GM10266 (cell line): Measurements from ENCODE around the gene SNX22.

Source experiments
- DNase-seq: peaks from one replicate; pipeline ENCODE4 v3.0.0; 2012; ENCODE audit errors: extremely low spot score
- TF ChIP-seq, protein P1 (sequence below): IDR thresholded peaks from 2 replicates; pipeline ENCODE4 v1.5.1; 2012; ENCODE audit warnings: mild to moderate bottlenecking, low read depth; ENCODE audit not compliant: control insufficient read depth, insufficient read depth; ENCODE audit errors: missing control alignments

The SNX22 gene

DNA sequence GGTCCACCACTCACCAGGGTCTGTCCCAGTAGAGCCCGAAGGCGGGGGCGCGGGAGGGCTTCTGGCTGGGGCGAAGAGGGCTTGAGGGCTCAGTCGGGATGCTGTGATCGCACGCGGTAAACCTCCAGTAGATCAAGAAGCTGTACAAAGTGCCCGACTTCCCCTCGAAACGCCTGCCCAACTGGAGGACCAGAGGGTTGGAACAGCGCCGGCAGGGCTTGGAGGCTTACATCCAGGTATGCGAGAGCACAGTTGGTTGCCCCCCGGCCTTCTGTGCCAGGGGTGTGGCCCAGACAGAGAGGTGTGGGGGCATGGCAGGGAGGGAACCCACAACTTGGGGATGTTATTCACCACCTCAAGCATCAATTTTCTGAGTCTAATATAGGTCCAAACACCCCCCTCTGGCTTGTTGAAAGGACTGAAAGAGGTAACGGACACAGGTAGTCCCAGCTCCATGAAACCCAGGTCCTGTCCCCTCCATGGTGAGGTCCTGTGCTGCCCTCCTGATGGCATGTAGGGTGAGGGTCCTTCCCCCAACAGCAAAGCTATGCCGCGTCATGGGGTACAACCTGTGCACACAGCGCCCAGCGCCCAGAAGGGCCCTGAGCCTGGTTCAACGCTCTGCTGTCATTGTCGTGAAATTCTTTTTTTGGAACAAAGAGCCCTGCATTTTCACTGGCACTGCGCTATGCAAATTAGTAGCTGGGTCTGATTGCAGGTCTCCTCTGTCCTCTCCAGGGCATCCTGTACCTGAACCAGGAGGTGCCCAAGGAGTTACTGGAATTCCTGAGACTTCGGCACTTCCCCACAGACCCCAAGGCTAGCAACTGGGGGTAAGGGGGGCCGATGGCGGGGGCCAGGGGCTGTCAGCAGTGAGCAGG, 1.2 kb downstream of the SNX22 start:
- DNase-seq, result peak; percentile 55
- TF ChIP-seq, protein P1, sequence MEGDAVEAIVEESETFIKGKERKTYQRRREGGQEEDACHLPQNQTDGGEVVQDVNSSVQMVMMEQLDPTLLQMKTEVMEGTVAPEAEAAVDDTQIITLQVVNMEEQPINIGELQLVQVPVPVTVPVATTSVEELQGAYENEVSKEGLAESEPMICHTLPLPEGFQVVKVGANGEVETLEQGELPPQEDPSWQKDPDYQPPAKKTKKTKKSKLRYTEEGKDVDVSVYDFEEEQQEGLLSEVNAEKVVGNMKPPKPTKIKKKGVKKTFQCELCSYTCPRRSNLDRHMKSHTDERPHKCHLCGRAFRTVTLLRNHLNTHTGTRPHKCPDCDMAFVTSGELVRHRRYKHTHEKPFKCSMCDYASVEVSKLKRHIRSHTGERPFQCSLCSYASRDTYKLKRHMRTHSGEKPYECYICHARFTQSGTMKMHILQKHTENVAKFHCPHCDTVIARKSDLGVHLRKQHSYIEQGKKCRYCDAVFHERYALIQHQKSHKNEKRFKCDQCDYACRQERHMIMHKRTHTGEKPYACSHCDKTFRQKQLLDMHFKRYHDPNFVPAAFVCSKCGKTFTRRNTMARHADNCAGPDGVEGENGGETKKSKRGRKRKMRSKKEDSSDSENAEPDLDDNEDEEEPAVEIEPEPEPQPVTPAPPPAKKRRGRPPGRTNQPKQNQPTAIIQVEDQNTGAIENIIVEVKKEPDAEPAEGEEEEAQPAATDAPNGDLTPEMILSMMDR, result no peak

DNA sequence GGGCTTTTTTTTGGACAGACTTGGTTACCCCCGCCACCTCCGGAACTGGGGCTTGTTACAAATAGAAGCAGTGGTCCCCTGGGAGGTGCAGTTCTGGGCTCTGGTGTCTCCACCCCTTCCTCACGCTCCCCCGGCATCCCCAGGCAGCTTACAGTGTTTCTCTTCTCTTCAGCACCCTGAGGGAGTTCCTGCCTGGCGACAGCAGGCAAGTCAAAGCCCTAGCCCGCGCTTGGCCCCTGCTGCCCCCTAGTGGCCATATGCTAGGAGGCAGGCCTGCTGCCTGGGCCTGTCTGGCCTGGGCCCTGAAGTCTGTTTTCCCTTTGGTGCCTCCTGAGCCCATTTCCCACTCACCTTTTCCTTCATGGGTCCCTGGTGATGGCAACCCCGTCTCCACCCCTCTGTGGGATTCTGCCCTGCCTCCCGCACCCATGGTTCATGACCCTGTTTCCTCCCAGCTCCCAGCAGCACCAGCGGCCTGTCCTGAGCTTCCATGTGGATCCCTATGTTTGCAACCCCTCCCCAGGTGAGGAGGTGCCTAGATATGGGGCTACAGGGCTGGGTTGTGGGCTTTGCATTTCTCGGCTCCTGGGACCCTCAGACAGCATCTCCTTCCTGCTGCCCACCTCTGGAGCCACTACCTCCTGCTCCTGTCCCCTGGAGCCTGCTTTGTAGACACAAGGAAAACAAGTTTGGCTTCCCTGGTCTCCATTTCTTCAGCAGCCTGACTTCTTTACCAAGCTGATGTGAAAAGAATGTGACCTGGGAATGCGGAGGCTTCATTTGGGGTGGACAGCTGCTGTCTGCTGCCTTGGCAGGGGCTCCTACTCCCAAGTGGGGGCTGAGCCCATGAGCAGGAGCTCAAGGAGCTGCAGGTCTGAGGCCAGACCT, 2.2 kb downstream of the SNX22 start:
- TF ChIP-seq, protein P1, result peak; percentile 100
- DNase-seq, result peak; percentile 95

DNA sequence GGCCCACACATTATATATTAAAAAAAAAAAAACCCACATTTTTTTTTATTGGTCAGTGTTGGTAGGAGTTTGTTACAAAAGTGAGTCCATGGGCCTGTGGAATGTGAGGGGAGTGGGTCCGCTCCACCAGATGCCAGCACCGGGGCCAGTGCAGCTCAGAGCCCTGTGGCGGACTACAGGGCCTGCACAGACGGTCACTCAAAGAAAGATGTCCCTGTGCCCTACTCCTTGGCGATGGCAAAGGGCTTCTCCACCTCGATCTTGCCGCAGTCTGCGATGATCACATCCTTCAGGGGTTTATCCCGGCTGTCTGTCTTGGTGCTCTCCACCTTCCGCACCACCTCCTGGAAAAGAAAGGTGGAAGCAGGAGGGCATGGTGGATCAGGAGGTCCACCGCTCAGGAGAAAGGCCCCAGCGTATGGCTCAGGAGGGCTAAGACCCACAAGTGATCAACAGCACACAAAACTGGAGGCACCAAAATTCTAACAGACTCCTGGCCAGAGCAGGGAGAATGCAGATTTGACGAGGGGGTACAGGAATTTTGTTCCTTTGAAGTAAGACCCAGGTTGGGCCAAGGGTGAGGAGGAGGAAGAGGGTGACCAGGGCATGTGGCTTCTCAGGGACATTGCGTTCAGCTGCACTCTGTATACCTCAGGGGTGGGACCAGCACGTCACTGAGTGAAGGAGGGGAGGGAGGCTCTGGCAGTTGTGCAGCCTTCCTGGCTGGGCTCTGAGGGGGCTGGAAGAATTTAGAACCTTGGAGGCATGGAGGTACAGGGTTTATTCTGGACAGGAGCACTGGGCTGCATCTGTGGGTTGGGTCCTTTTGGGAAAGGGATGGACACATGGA, 4.5 kb downstream of the SNX22 start:
- TF ChIP-seq, protein P1, result no peak
- no peak for DNase-seq

DNA sequence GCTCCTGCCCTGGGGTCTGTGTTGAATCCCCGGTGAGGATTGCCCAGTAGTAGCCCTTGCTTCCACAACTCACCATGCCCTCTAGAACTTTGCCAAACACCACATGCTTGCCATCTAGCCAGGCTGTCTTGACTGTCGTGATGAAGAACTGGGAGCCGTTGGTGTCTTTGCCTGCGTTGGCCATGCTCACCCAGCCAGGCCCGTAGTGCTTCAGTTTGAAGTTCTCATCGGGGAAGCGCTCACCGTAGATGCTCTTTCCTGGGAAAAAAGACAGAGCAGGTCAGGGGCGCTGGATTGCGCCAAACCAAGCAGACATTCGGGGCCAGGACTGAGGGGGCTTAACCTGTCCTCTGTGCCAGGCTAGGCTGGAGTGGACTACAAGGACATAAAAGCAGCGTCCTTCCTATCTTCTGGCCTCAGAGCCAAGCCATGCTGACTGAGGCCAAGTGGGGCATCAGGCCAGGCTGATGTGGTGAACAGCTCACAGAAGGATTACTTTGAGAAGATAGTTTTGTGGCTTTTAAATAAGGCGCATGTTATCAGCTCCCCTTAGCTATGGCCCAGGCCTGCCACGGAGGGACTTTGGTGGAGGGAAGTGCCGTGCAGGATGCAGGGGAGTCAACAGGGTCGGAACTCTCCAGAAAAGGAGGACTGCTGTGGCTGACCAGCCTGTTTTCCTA, 5.3 kb downstream of the SNX22 start:
- no peak for DNase-seq
- TF ChIP-seq, protein P1, result no peak

DNA sequence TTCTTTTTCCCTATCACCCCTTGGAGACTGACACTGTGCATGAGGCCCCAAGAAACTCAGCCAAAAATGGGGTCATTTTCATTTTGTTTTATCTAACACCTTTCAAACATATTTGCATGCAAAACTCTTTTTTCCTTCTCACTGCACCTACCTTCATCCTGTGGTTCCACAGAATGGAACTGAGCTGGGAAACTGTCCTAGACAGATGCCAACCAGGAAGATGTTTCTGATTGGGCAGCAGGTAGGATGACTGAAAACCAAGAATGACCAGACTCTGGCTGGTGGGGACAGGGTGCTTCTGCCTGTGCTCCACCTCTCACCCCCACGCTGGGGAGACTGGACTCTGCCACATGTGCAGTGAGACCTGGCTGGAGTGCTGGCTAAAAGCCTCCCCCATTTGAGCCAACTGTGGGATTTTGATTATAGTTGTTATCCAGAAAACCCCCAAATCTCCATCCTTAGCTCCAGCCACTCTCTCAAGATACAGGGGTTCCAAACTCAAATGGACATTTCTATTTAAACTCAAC, 6.1 kb downstream of the SNX22 start:
- TF ChIP-seq, protein P1, result no peak
- no peak for DNase-seq
